Cardiac muscle cell (in vitro differentiated cells and primary cell): ENCODE data around the gene FMR1. TPM values are rescaled to one million over a fixed set of nuclear protein-coding genes. Genes with fewer than 3 reads are reported as not detected.

Source experiments
- DNase-seq, 2 donors: peaks; one replicate each; pipeline versions ENCODE4 v3.0.0 to v3.0.0-alpha.2; 2010 to 2017; ENCODE audit warnings: low read depth in 1 of 2, low spot score in 1 of 2
- H3K27ac ChIP-seq: fragments of 200-600 bp; sonication (generic); 2 replicates; pipeline ENCODE4 v1.5.1; 2016
- H3K27me3 ChIP-seq: fragments of 200-600 bp; sonication (generic); 2 replicates; pipeline ENCODE4 v1.6.0; 2016; ENCODE audit warnings: control low read depth
- H3K36me3 ChIP-seq: fragments of 200-600 bp; sonication (generic); 2 replicates; pipeline ENCODE4 v1.5.1; 2016; ENCODE audit warnings: control low read depth
- H3K4me1 ChIP-seq: fragments of 200-600 bp; sonication (generic); 2 replicates; pipeline ENCODE4 v1.8.1; 2017; ENCODE audit warnings: low read depth, mild to moderate bottlenecking, mixed run types
- H3K4me3 ChIP-seq: fragments of 200-600 bp; sonication (generic); 2 replicates; pipeline ENCODE4 v1.5.1; 2016; ENCODE audit warnings: mild to moderate bottlenecking
- H3K9me3 ChIP-seq: fragments of 200-600 bp; sonication (generic); 2 replicates; pipeline ENCODE4 v1.5.1; 2017; ENCODE audit warnings: low read depth, mild to moderate bottlenecking, control low read depth
- polyA plus RNA-seq: library from polyadenylated mRNA; unstranded; fragments of >200 nt; fragmentation: Nextera tagmentation; extraction: Ambion mirVana; gene quantifications from 2 replicates; pipeline ENCODE4 v1.2.1, GENCODE V29; 2016
- total RNA-seq: library from RNA; depleted of rRNA; stranded (reverse); fragments of >200 nt; gene quantifications from 2 replicates; pipeline ENCODE4 v1.2.3, GENCODE V29; 2016
- TF ChIP-seq, protein P1 (sequence below): IDR thresholded peaks from 2 replicates; pipeline ENCODE4 v1.5.1; 2012; ENCODE audit warnings: low read depth, mild to moderate bottlenecking, low read length

FMR1 gene
- total and polyA plus RNA-seq, 2 experiments from 2014 or later, result 31.1 to 34.5 TPM

DNA sequence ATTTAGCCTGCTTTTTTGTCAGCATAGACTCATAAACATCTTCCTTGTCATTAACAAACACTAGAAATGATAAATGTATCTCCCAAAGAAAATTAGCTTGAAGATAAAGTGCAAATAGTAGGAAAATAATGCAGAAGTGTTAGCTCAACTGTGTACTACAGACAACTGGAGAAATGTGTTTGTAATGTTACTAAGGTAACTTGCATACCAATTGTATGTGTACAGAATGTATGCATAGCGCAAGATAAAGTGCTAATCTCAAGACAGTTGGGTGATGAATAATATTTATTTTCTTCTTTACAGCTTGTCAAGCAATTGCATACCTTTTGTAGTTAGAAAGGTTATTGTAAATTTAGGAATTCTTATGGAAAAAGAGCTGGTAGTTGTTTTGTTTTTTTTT is 22.1 kb downstream of the FMR1 start:
- Histone ChIP-seq H3K4me1 (no peaks in the 10 kb centered on the region), H3K27me3 (no peaks in the 10 kb centered on the region), H3K9me3 (no peaks in the 10 kb centered on the region), H3K36me3 (peaks cover 13% of the 10 kb centered on the region), H3K27ac (no peak overlapping the region), H3K4me3 (no peak overlapping the region)
- DNase-seq, result peak in 1 of 2 donors; percentile 12
- TF ChIP-seq, protein P1, sequence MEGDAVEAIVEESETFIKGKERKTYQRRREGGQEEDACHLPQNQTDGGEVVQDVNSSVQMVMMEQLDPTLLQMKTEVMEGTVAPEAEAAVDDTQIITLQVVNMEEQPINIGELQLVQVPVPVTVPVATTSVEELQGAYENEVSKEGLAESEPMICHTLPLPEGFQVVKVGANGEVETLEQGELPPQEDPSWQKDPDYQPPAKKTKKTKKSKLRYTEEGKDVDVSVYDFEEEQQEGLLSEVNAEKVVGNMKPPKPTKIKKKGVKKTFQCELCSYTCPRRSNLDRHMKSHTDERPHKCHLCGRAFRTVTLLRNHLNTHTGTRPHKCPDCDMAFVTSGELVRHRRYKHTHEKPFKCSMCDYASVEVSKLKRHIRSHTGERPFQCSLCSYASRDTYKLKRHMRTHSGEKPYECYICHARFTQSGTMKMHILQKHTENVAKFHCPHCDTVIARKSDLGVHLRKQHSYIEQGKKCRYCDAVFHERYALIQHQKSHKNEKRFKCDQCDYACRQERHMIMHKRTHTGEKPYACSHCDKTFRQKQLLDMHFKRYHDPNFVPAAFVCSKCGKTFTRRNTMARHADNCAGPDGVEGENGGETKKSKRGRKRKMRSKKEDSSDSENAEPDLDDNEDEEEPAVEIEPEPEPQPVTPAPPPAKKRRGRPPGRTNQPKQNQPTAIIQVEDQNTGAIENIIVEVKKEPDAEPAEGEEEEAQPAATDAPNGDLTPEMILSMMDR, result no peak

DNA sequence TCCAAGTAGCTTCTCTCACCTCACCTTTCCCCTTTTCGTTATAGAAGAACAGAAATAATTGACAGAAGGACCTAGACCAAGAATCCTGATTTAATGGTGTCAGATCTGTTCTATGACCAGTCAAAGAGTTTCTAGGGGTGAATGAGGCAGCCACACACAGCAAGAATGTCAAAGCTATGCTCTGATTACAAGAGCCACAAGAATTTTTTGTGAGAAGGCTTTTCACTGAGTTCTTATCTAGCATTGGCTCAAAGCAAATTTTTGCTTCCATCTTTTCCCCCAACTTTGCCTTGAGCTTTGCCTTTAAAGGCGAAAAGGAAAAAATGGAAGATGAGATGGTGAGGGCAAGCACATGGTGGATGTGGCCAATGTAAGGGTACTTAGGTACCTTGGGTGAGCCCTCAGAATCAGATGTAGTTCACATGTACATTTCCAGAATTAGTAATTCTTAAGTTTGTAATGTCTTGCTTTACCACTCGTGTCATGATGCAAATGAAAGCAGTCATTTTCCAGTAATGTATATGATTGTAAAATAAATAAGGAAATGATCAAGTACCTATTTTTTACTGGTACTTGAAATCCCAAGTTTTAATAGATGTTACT is 23.5 kb downstream of the FMR1 start:
- Histone ChIP-seq H3K4me3 (no peak overlapping the region), H3K4me1 (no peaks in the 10 kb centered on the region), H3K9me3 (no peaks in the 10 kb centered on the region), H3K36me3 (peaks cover 12% of the 10 kb centered on the region), H3K27ac (no peak overlapping the region), H3K27me3 (no peaks in the 10 kb centered on the region)
- TF ChIP-seq, protein P1, result no peak
- peak in 1 of 2 donors; percentile 41 for DNase-seq

DNA sequence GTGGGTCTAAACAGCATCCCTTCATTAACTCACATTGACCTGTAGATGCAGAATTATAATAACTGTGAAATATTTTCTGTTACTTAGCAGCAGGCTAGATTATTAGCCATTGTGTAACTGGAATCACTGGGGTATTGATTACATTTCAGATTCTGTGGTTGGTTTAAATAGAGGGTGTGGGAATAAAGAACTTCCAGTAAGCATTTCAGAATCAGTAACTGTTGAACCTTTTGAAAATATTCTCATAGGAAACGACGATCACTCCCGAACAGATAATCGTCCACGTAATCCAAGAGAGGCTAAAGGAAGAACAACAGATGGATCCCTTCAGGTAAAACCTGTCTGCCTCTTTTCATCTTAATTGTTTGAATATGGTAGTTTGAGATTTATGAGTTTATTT is 33.6 kb downstream of the FMR1 start:
- H3K4me1 ChIP-seq, result no peaks in the 10 kb centered on the region
- no peak for DNase-seq
- H3K36me3 ChIP-seq, result peaks cover 17% of the 10 kb centered on the region
- no peak overlapping the region for H3K4me3 ChIP-seq
- H3K27ac ChIP-seq, result no peak overlapping the region
- no peaks in the 10 kb centered on the region for H3K9me3 ChIP-seq
- TF ChIP-seq, protein P1, result no peak
- no peaks in the 10 kb centered on the region for H3K27me3 ChIP-seq

DNA sequence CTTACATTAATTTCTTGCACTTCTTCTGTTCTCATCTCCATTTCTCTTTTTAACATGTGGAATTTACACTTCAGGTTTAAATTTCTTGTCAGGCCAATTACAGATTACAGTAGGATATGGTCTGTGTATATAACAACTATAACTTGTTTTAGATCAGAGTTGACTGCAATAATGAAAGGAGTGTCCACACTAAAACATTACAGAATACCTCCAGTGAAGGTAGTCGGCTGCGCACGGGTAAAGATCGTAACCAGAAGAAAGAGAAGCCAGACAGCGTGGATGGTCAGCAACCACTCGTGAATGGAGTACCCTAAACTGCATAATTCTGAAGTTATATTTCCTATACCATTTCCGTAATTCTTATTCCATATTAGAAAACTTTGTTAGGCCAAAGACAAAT is 36.8 kb downstream of the FMR1 start:
- no peak overlapping the region for H3K4me3 ChIP-seq
- H3K9me3 ChIP-seq, result no peaks in the 10 kb centered on the region
- H3K27me3 ChIP-seq, result no peaks in the 10 kb centered on the region
- TF ChIP-seq, protein P1, result no peak
- H3K27ac ChIP-seq, result no peak overlapping the region
- no peak for DNase-seq
- peaks cover 12% of the 10 kb centered on the region for H3K36me3 ChIP-seq
- no peaks in the 10 kb centered on the region for H3K4me1 ChIP-seq

DNA sequence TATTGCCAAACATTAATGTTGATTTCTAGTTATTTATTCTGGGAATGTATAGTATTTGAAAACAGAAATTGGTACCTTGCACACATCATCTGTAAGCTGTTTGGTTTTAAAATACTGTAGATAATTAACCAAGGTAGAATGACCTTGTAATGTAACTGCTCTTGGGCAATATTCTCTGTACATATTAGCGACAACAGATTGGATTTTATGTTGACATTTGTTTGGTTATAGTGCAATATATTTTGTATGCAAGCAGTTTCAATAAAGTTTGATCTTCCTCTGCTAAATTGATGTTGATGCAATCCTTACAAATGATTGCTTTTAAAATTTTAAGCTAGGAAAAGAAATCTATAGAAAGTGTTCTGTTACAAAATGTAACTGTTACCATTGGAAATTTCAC is 38.6 kb downstream of the FMR1 start:
- H3K36me3 ChIP-seq, result peaks cover 12% of the 10 kb centered on the region
- DNase-seq, result no peak
- no peaks in the 10 kb centered on the region for H3K9me3 ChIP-seq
- no peaks in the 10 kb centered on the region for H3K27me3 ChIP-seq
- no peaks in the 10 kb centered on the region for H3K4me1 ChIP-seq
- TF ChIP-seq, protein P1, result no peak
- no peak overlapping the region for H3K4me3 ChIP-seq
- no peak overlapping the region for H3K27ac ChIP-seq
